ENCODE measurements around the gene CAST.
"Not testable (repeated sequence)": the region's sequence is repeated elsewhere in the genome, so short reads cannot be mapped to it uniquely, and the experiment has no call there.

Gene CAST

GRCh38 chr5:96785326-96786109 lies 123.3 kb downstream of the CAST start:
- DNase-seq = no peak

GRCh38 chr5:96788112-96788749 lies 126.1 kb downstream of the CAST start:
- DNase-seq = no peak

- no peak for DNase-seq
Observed at GRCh38 chr5:96789794-96790330, 127.7 kb downstream of the CAST start.

GRCh38 chr5:96790961-96791504 lies 128.9 kb downstream of the CAST start:
- no peak for DNase-seq

- DNase-seq = no peak
Observed at GRCh38 chr5:96794757-96795156, 132.6 kb downstream of the CAST start.

GRCh38 chr5:96795626-96796025 lies 133.4 kb downstream of the CAST start:
- DNase-seq = no peak

- DNase-seq = no peak
Observed at GRCh38 chr5:96796434-96796833, 134.3 kb downstream of the CAST start.

- DNase-seq = not testable (repeated sequence)
Observed at GRCh38 chr5:96801718-96802117, 139.5 kb downstream of the CAST start.

- peak; percentile 36 for DNase-seq
Observed at GRCh38 chr5:96807075-96807654, 145.0 kb downstream of the CAST start.

GRCh38 chr5:96808541-96808828 lies 146.3 kb downstream of the CAST start:
- DNase-seq = no peak

- DNase-seq = no peak
Observed at GRCh38 chr5:96808868-96809558, 146.8 kb downstream of the CAST start.

GRCh38 chr5:96809921-96810320 lies 147.7 kb downstream of the CAST start:
- no peak for DNase-seq

GRCh38 chr5:96812851-96813250 lies 150.7 kb downstream of the CAST start:
- no peak for DNase-seq

GRCh38 chr5:96814041-96814440 lies 151.9 kb downstream of the CAST start:
- DNase-seq = no peak

GRCh38 chr5:96816411-96816939 lies 154.3 kb downstream of the CAST start:
- no peak for DNase-seq

- DNase-seq = no peak
Observed at GRCh38 chr5:96816991-96817390, 154.8 kb downstream of the CAST start.

GRCh38 chr5:96817506-96817905 lies 155.3 kb downstream of the CAST start:
- no peak for DNase-seq

GRCh38 chr5:96818125-96818788 lies 156.1 kb downstream of the CAST start:
- no peak for DNase-seq

GRCh38 chr5:96819806-96820205 lies 157.6 kb downstream of the CAST start:
- no peak for DNase-seq

- DNase-seq = no peak
Observed at GRCh38 chr5:96821260-96821916, 159.2 kb downstream of the CAST start.

- no peak for DNase-seq
Observed at GRCh38 chr5:96822686-96823459, 160.7 kb downstream of the CAST start.
